GM03348 (cell line): ENCODE results near the gene NXN.

Experiments
- DNase-seq: peaks from one replicate; pipeline ENCODE4 v3.0.0; 2012; ENCODE audit warnings: low spot score

The NXN gene

DNA sequence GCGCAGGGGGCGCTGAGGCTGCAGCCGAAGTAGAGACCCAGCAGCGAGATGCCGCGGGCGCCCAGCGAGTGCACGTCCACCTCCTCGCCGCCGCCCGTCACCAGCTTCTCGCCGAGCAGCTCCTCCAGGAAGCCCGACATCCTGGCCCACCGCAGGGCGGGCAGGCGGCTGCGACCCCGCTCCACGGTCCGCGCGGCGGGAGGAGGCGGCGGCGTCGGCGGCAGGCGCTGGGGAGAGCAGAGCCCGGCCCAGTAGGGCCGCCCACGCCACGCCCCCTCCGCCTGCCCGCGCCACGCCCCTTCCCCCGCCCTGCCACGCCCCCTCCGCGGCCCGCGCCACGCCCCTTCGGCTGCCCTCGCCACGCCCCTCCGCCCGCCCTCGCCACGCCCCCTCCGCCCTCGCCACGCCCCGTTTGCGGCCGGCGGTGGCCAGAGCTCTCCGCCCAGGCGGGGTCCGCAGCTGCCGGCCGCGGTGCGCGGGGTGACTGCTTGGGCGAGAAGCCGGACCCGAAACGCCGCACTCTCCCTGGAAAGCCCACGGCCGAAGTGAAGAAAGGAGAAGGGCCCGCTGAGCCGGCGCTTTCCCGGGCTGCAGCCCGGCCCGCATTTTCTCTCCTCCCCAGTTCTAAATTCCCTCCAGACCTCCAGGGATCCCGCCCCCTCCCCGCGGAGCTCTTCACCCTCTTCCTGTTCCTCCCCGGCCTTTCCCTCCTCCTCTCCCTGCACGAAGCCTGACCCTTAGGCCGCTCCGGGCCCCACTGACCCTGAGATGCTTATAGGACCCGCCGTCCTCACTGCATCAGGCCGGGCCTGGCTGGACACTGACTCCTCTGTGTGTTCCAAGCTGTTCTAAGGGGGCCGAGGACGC is at the start of gene NXN:
TSS of gene NXN (minus strand) at position 238 of the 867 bp plus-strand sequence.
- peak; percentile 99 for DNase-seq

DNA sequence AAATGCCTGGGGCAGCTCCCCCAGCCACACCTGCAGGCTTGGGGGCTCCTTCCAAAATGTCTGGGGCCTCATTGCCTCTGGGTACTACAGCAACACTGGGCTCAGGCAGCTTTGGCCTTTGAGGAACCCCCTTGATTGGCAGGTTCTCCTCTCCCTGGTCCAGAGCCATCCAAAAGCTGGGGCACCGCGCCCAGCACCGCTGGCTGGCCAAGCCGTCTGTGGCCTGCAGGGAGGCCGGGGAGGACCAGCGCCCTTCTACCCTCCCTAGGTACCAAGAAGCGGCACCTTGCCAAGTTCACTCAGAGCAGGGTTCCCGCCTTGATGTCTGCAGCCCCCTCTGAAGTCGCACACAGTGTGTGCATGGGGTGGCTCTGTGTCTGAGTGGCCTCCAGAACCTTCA is 47.5 kb upstream of the NXN start:
- no peak for DNase-seq

DNA sequence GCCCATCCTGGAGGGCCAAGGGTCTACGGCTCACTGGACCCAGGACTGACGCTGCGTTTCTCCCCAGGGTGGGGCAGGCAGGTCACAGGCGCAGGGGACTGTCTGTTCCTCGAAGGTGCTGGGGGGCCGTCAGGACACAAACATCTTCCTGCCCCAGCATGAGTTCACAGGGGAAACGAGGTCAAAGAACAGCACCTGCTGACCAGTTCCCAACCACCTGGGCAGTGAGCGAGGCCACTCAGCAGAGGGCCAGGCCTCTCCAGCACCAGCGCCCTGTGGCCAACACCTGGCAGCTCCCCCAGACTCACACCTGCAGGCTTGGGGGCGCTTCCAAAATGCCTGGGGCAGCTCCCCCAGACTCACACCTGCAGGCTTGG is 47.0 kb upstream of the NXN start:
- no peak for DNase-seq

DNA sequence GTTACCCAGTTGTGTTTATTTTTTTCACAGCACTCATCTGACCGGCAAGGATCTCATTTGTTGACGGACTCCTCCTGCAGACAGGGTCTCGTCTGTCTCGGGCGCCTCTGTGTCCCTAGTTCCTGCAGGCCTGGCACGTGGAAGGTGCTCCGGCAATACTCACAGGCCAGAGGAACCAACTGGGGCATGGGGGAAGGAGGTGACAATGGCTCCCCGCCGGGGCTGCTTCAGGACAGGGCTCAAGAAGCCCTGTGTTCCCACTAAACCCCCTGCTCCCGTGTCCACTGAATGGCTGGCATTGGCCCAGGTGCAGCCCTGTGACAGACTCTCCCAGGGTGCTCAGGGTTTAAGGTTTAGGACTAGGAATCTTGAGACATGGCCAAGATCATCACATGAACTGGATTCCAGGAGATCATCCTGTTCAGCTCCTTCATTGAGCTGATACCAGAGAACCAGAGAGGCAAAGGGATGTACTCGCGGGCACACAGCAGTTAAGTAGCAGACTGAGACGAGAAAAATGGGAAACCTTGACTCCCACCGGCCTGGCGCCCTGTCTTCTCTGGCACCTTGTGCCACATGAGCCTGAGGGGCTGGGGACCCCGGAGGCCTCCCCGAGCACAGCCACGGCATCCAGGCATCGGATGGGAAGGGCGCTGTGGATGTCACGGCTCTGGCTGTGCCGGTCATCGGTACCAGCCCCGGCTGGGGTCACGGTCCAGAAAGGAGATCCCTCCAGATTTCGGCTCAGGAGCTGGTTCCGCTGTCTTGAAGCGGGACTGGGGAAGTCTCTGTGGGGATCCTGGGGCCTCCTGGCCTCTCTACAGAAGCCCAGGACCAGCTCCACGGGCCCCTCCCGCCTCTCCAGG is 46.4 kb upstream of the NXN start:
- no peak for DNase-seq

DNA sequence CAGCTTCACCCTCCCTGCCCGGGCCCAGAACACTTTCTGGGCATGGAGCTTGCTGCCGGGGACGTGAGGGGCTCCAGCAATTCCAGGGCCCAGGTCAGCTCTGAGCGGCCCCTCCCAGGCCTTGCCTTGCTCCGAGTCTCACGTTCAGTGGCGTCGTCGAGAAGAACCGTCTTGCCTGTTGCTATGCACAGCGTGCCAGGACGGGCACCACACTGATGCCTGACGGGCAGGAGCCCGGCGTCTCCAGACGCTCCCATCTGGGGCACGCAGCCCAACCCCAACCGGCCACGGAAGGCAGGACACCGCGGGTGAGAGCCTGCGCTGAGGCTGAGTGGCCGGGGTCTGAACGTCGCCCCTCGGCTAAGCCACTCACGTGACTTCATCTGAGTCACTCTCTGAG is 44.5 kb upstream of the NXN start:
- no peak for DNase-seq

DNA sequence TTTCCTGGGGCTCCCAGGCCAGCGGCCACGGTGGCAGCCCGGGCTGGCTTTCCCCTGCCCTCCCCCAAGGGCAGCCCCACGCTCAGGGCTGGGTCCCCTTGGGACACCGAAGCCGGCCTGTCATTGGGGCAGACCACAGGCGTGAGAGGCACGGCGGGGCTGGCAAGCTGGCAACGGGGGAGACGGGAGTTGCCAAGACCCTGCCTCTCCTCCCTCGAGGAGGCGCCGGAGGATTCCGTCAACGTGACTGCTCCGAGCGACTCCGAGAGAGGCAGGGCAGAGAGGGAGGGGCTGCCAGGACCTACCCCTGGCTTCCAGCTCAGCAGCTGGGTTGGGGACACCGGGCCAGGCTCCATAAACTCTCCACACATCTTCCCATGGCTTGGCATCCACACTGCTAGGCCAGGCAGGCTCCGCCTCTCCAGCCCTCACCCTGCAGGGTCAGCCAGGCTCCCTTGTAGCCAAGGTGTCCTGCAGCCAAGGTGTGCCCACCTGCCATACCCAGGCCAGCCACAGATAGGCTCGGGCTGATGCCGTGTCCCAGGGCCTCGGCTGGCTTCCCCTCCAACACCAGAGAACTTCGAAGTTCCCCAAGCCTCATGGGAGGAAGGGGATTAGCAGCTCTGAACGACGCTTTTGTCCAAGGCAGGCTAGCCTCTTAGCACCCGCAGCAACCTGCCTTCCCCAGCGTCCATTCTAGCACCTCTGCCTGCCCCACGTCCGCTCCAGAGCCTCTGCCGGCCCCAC is 42.9 kb upstream of the NXN start:
- no peak for DNase-seq

DNA sequence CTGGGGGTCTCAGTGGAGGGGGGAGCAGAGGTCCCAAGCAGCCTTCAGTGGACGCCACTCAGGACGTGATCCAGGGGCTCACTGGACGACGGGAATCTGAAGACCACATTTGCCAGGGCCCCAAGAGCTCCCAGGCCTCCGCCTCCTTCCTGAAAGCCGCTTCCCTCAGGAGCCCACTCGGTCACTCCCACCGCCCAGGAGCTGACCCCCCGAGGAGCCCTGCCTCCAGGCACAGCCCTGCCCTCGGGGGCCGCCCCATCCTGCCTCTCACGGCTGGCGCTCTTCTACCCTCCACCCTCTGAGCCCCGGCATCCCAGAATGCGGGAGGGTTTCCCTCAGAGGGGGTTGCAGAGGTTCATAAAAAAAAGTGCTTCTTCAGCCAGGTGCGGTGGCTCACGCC is 41.6 kb upstream of the NXN start:
- DNase-seq = no peak

DNA sequence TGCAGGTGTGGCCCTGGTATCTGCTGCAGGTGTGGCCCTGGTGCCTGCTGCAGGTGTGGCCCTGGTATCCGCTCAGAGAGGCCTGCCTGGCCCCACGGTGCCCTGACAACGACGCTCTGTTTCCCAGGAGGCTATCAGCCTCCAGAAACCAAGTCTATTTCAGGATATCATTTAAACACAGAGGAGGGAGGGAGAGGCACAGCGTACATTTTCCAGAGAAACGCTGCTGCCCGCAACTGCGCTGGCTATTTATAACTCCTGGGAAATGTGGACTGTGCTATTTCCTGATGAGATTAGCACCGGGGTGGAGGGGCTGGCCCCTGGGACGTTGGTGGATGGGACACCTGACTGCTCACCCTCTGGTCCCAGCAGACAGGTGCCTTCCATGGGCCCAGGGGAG is 39.9 kb upstream of the NXN start:
- DNase-seq = no peak

DNA sequence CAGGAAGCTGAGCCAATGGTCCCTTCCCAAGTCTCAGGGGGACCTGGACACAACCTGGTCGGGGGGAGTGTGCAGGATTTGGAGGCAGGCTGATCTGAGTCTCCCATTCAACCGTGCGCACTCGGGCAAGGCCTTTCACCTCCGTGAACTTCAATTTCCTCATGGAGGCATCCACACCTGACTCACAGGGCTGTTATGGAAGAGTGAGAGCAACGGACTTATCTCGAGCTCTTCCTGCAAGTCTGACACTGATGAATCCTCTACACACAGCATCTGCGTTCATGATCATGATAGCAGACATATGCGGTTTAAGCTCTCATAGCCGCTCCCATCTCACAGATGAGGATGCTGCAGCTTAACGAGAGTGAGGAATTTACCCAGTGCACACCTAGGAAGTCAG is 39.0 kb upstream of the NXN start:
- no peak for DNase-seq

DNA sequence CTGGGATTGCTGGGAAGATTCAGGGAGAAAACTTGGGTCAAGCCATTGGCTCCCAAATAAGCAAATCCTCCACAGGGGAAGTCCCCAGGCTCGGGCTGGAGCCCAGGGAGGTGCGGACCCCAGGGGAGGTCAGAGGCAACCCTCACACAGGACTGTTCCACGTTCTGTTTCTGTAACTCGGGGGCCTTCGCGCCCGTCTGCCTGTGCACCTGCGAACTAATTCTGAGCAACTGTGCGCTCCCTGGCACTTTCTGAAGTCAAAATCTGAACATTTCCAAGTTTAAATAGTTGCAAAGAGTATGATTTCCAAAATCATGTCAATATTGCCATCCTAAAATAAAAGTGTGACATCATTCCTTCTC is 34.1 kb upstream of the NXN start:
- DNase-seq = no peak

DNA sequence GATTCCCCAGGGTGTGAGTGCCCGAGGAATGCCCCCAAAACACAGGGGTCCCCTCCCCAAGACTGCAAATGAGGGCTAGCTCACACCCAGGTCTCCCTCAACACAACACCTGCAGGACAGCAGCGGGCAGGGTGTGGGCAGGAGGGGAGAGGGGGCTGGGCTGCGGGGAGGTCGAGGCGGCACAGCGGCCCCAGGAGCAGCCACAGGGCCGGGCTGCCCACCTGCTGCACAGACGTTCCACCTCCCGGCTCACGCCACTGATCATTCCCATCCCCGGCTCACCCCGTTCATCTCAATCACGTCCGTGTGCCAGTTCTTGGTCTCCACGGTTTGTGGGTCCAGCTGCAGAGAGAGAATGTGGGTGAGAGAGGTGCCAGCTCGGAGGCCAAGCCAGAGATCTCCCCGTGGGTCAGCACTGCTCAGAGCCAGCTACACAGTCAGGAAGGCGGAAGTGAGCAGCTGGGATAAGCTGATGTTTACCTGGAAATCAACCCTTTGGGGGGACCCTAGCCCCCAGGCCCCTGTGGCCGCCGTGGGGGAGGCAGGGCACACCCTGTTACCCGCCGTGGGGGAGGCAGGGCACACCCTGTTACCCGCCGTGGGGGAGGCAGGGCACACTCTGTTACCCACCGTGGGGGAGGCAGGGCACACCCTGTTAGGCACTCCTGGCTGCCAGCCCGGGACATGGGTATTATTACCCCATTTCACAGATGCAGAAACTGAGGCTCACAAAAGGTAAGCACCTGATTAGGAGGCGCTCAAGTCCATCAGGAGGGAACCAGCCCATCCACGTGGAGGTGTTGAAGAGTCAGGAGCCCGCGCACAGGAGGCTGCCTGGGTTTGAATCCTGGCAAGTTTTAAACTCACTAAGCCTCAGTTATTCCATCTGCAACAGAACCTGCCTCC is 33.5 kb upstream of the NXN start:
- DNase-seq = no peak

DNA sequence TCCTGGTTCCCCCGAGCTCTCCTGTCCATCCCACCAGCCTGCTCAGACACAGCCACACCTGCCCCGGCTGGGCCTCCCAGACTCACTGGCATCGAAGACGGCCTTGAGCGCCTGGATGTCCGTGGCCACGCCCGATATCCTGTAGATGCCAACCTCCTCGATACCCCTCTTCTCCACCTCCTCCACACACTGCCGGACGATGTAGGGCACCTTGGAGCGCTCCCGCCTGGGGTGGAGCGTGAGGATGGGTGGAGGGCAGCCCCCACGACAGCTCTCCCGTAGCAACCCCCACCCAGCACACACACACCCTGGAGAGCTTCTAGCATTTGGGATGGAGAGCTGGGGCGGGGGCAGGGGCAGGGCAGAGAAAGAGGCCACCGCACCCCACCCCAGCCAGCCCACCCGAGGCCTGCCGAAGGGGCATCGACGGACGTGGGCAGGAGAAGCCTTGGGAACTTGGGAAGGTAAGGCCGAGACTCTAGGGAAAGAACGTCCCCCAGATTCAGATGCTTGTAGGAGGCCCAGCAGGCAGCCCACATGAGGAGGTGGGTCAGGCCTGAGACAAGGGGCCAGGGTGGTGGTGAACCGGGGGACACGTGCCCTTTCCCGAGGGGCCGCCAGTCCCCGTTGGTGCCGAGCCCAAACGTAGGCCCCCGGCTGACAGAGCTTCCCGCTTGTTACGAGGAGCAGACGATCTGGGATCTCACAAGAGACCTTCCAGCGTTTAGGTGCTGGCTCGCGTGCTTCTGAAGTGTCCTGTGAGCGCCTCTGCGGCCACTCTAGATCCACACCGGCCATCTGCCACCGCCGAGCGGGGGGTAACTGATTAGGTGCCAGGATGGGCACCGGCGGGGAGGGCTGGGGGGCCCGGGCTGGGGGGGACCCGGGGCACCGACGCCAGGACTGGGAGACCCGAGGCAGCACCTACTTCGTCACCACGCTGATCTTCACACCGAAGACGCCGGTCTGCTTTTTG is 32.5 kb upstream of the NXN start:
- no peak for DNase-seq

DNA sequence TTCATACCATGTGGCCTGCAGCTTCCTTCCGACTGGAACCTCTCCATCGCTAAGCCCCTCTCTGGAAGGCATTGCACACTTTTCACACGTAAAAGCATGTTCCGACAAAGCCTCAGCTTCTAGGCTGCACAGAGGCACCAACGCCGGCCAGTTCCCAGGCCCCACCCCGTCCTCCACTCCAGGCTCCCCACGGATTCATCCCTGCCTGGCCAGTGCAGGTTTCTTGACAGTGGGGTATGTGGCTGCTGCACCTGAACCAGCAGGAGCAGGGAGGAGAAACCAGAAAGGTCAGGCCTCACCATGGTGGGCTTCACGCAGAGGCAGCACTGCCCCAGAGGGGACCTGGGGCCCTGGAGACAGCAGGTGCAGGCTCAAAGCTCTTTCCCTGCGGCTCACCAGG is 31.6 kb upstream of the NXN start:
- no peak for DNase-seq

DNA sequence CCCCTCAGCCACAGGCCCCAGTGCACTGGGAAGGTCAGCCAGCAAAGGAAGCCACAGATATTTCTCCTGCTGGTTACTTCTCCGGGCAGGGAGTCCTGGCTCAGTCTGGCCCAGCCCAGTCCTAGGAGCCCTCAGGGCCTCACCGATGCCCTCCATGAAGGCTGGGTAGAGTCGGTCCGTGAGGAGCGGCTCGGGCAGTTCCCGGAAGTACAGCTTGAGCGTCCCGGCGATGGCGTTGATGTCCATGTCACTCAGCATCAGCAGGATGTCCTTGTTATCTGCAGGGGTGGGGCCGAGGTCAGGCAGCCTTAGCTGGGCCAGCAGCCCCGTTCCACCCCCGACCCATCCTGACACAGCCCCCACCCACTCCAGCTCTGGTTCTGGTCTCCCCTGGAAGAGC is 31.0 kb upstream of the NXN start:
- no peak for DNase-seq

DNA sequence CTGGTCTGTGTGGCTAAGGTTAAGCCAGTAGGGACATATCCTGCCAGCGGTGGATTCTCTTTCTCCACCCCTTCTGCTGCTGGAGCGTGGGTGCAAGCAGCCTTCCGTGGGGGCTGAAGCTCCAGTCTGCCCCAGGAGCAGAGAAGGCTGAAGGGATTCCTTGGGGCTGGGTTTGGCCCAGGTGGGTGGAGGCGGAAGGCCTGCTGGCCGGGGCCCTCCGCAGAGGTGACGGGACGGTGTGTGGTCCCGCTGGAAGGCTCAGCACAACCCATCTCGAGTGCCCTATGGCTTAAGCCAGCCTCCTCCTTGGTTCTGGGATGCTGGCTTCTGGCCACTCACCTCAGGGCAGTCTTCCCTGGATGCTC is 30.5 kb upstream of the NXN start:
- DNase-seq = no peak

DNA sequence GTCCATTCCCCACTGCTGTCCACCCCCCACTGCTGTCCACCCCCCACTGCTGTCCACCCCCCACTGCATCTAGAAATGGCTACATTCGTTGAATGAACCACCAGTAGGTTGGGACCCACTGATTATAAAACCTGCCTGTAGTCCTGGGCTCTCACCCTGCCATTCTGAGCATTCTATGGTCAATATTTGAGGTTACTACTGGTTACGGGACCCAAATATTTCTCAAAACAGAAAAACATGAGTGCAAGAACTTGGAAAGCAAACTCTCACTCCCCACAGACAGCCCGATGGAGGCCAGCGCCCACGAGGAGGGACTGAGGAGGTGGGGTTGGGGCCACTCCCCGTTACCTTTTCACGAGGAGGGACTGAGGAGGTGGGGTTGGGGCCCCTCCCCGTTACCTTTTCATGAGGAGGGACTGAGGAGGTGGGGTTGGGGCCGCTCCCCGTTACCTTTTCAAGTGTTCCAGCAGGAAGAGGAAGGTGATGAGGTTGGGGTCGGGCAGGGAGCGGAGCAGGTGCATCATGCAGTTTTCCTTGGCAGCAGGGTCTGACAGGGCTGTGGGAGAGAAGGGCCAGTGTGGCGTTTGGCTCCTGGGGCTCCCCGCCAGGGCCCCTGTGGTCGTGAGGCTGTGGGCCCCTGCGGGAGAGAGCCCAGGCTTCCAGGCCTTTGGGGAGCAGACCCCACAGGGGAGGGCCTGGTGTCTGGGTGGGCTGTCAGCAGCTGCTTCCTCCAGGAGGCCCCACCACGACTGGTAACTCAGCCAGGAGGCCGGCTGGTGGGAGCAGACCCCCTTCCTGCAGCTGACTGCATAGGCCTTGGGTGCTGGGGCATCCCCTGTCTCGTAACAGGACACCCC is 29.9 kb upstream of the NXN start:
- no peak for DNase-seq

DNA sequence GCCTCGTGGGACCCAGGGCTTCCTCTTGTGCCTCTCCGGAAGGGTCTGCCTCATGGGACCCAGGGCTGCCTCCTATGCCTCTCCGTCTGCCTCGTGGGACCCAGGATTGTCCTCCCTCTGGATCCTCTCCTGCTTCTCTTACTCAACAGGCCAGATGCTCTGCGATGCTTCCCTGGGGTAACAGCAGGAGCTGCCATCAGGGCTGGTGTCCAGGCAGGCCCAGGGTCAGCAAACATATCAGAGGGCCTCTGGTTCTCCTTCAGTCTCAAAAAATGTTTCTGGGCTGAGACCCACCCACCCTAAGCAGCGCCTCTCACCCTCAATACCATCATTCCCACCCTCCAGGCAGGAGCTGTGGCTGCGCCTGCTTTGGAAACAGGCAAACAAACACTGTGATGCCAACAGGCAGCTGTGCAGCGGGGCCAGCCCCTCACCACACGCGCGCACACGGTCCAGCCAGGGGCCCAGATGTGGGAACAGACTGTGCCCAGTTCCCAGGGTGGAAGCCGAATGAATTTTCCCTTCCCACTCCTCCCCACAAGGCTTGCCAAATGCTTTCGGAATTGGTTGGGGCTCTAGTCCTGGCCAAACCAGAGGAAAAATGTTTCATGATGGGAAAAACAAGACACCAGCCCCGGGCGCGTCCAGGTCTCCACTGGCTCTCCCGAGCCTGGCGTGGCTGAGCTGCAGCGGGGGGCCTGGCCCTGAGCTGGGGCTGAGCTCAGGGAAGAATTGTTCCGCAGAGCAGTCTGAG is 28.6 kb upstream of the NXN start:
- no peak for DNase-seq

DNA sequence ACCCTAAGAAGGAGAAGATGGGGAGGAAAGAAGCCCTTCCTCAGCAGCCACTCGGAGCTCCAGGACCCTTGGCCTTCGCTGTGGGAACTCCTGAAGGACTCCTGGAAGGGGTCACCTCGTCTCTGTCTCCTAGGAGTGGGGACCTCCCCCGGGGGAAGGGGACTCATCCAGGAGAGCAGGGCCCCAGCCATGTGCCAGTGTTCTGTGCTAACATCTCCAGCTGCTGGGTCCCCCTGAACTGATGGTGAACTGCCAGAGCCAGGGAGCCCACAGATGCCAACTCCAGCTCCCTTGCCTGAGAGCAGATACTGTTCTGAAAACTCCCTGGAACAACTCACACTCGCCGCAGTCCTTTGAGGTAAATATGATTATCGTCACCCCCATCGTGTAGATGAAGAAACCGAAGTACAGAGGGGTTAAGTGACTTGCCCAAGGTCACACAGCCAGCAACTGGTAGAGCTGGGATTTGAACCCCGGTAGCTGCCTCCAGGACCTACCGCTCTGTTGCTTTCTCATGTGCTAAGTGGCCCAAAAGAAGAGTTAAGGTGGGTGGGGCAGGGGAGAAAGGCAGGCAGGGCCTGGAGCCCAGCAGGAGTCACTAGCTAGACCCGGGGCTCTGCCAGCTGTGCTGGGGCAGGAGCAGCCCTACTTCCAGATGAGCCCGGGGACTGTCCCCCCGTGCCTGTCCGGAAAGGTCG is 27.9 kb upstream of the NXN start:
- DNase-seq = no peak
